HL-60 (cell line): ENCODE data around the gene PPP1R1B.

Experiments
- DNase-seq, 2 experiments: peaks; one replicate each; pipeline ENCODE4 v3.0.0-alpha.2; 2010 to 2020; ENCODE audit warnings: low read depth in 1 of 2, low spot score in 1 of 2
- H3K27ac ChIP-seq: fragments of 250-450 bp; sonication (Bioruptor Pico); replicated peaks from 2 replicates; pipeline ENCODE4 v1.5.1; 2020; ENCODE audit warnings: mild to moderate bottlenecking, moderate library complexity
- H3K27me3 ChIP-seq: fragments of 250-450 bp; sonication (Bioruptor Pico); 2 replicates; pipeline ENCODE4 v1.5.1; 2021; ENCODE audit warnings: mild to moderate bottlenecking, moderate library complexity; ENCODE audit not compliant: insufficient read depth, poor library complexity, severe bottlenecking
- H3K4me3 ChIP-seq: replicated peaks from 2 replicates; pipeline ENCODE4 v1.5.1; 2011; ENCODE audit warnings: mild to moderate bottlenecking, control low read depth, low read length; ENCODE audit not compliant: insufficient read depth
- GABPA ChIP-seq: IDR thresholded peaks from 2 replicates; pipeline ENCODE4 v1.6.1; 2012; ENCODE audit warnings: low read depth
- POLR2AphosphoS5 ChIP-seq: IDR thresholded peaks from 2 replicates; pipeline ENCODE4 v1.6.1; 2012; ENCODE audit warnings: low read depth
- SPI1 ChIP-seq: IDR thresholded peaks from 2 replicates; pipeline ENCODE4 v1.6.1; 2012; ENCODE audit warnings: low read depth, mild to moderate bottlenecking, borderline replicate concordance
- TF ChIP-seq, protein P1 (sequence below): IDR thresholded peaks from 2 replicates; pipeline ENCODE4 v1.6.1; 2012; ENCODE audit warnings: low read depth; ENCODE audit not compliant: insufficient replicate concordance
- TF ChIP-seq, protein P2 (sequence below): IDR thresholded peaks from one replicate; pipeline ENCODE4 v1.5.1; 2011; ENCODE audit warnings: low read length, control low read depth, inconsistent platforms; ENCODE audit not compliant: insufficient read depth

Gene PPP1R1B

DNA sequence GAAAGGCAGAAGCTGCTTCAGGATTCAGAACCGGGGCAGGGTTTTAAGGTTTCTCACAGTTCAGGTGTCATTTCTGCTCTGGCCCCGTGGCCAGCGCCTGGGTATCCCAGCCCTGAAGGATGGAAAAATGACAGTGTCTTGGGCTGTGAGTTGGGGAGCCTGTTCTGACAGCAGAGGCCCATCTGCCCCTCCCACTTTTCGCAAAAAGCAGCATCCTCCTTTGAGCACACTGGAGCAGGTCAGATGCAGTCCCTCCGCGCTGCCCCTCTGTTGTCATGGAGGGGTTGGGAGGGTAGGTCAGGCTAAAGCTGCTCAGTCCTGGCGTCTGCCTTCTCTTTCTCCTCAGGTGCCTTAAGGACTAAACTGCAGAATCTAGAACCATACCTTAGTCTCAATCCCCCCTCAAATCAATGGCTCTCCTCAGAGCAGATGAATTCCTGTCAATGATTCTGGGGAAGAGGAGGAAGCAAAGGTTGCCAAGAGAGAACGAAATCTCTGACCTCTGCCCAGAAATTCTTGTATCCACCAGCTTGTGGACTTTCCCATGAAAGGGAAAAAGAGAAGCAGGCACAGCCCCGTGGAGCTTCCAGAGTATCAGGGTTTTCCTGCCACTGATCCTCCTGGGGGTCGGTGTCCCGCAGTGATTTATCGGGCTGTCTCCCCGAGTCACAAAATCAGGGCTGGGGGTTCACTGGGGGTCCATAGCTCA lies 26.3 kb upstream of the PPP1R1B start:
- DNase-seq, result no peak
- H3K4me3 ChIP-seq, result no peak overlapping the region
- TF ChIP-seq GABPA (no peak), POLR2AphosphoS5 (no peak), SPI1 (no peak)
- TF ChIP-seq, protein P1, sequence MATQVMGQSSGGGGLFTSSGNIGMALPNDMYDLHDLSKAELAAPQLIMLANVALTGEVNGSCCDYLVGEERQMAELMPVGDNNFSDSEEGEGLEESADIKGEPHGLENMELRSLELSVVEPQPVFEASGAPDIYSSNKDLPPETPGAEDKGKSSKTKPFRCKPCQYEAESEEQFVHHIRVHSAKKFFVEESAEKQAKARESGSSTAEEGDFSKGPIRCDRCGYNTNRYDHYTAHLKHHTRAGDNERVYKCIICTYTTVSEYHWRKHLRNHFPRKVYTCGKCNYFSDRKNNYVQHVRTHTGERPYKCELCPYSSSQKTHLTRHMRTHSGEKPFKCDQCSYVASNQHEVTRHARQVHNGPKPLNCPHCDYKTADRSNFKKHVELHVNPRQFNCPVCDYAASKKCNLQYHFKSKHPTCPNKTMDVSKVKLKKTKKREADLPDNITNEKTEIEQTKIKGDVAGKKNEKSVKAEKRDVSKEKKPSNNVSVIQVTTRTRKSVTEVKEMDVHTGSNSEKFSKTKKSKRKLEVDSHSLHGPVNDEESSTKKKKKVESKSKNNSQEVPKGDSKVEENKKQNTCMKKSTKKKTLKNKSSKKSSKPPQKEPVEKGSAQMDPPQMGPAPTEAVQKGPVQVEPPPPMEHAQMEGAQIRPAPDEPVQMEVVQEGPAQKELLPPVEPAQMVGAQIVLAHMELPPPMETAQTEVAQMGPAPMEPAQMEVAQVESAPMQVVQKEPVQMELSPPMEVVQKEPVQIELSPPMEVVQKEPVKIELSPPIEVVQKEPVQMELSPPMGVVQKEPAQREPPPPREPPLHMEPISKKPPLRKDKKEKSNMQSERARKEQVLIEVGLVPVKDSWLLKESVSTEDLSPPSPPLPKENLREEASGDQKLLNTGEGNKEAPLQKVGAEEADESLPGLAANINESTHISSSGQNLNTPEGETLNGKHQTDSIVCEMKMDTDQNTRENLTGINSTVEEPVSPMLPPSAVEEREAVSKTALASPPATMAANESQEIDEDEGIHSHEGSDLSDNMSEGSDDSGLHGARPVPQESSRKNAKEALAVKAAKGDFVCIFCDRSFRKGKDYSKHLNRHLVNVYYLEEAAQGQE, result no peak
- TF ChIP-seq, protein P2, sequence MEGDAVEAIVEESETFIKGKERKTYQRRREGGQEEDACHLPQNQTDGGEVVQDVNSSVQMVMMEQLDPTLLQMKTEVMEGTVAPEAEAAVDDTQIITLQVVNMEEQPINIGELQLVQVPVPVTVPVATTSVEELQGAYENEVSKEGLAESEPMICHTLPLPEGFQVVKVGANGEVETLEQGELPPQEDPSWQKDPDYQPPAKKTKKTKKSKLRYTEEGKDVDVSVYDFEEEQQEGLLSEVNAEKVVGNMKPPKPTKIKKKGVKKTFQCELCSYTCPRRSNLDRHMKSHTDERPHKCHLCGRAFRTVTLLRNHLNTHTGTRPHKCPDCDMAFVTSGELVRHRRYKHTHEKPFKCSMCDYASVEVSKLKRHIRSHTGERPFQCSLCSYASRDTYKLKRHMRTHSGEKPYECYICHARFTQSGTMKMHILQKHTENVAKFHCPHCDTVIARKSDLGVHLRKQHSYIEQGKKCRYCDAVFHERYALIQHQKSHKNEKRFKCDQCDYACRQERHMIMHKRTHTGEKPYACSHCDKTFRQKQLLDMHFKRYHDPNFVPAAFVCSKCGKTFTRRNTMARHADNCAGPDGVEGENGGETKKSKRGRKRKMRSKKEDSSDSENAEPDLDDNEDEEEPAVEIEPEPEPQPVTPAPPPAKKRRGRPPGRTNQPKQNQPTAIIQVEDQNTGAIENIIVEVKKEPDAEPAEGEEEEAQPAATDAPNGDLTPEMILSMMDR, result no peak
- no peak overlapping the region for H3K27ac ChIP-seq
- peaks cover 90% of the 10 kb centered on the region for H3K27me3 ChIP-seq

DNA sequence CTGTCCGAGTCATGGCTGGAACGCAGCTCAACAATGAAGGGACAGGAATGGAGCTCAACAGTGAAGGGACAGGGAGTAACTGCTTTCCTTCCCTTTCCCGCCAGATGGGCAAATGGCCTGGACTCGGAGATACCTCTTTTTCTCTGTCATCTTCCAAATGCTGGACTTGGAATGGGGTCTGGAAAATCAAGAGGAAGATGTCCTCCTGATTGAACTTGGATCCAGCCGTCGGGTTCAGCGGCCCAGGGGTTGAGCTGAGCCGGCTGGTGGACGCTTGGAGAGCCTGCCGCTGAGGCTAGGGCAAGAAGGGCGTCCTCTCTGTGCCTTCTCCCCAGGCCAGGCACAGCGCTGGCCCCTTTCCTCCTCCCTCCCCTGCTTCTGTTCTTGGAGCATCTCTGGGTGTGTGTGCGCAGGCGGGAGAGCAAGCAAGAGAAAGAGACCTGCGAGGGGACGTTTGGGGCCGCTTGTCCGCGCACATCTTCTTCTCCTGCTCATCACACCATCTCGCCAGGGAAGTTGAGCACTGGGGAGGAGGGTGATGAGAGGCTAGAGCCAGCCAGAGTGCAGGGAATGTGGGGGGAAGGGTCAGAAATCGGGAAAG lies 25.7 kb upstream of the PPP1R1B start:
- Histone ChIP-seq H3K4me3 (no peak overlapping the region), H3K27ac (no peak overlapping the region), H3K27me3 (peaks cover 89% of the 10 kb centered on the region)
- DNase-seq, result no peak
- TF ChIP-seq SPI1, result no peak
- TF ChIP-seq, protein P1, result no peak
- TF ChIP-seq POLR2AphosphoS5, result no peak
- TF ChIP-seq GABPA, result no peak
- TF ChIP-seq, protein P2, result no peak

DNA sequence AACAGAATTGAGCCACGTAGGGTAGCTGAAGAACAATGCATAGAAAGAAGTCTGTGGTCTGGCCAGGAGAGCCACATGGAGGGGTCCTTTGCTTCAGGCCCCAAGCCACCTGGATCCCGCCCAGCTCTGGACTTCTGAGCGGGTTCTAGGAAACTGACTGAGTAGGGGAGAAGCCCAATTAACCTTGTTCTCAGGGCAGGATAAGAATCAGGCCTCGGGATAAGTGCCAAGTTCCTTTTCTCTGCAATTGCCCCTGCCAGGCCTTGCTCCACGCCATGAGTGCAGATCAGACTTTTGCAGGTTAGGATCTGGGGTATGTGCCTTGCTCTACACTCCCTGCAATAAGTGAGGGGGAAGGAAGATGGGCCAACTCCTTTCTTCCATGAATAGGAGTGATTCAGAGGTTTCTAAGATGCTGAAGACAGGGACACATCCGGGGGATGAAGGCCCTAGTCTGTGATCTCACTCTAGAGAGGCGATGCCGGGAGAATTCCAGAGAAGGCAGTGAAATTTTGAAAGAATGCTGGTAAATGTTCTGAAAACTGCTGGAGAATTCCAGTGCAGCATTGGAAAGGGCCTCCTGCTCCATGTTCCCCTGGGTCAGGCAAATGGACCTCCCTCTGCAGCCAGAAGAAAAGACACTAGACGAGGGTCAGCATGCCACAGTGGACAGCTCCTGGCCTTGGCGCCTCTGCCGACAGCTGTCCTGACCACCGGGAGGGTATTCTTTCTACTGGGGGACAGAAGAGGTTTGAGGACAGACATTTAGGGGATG lies 24.8 kb upstream of the PPP1R1B start:
- no peak overlapping the region for H3K4me3 ChIP-seq
- TF ChIP-seq, protein P2, result no peak
- TF ChIP-seq, protein P1, result peak; percentile 60
- peaks cover 88% of the 10 kb centered on the region for H3K27me3 ChIP-seq
- DNase-seq, result no peak
- H3K27ac ChIP-seq, result no peak overlapping the region
